Kidney capillary endothelial cell (primary cell): ENCODE results near the gene EXD3.
"Not testable (repeated sequence)": the region's sequence is repeated elsewhere in the genome, so short reads cannot be mapped to it uniquely, and the experiment has no call there.

Source experiments
- DNase-seq: peaks from one replicate; pipeline ENCODE4 v3.0.0-alpha.2; 2018; ENCODE audit warnings: low spot score

Gene EXD3

GRCh38 chr9:137422604-137423513 is at the start of gene EXD3, which contains the start of gene NOXA1:
EXD3 (minus strand) TSS chr9:137423162; CDS start chr9:137395357, 27,805 bp downstream.
NOXA1 (plus strand) TSS chr9:137423393; CDS start chr9:137423530, 137 bp downstream.
- peak; percentile 84 for DNase-seq

GRCh38 chr9:137470785-137471184 is 47.8 kb upstream of the EXD3 start:
- DNase-seq = no peak

GRCh38 chr9:137467896-137468295 is 44.9 kb upstream of the EXD3 start:
- DNase-seq = no peak

- no peak for DNase-seq
Observed at GRCh38 chr9:137467161-137467581, 44.2 kb upstream of the EXD3 start.

GRCh38 chr9:137466389-137467085 is 43.6 kb upstream of the EXD3 start:
- not testable (repeated sequence) for DNase-seq

GRCh38 chr9:137465720-137466388 is 42.9 kb upstream of the EXD3 start:
- DNase-seq = no peak

GRCh38 chr9:137465000-137465719 is 42.2 kb upstream of the EXD3 start:
- no peak for DNase-seq

GRCh38 chr9:137464291-137464999 is 41.5 kb upstream of the EXD3 start:
- DNase-seq = no peak

GRCh38 chr9:137463931-137464290 is 40.9 kb upstream of the EXD3 start:
- DNase-seq = no peak

- no peak for DNase-seq
Observed at GRCh38 chr9:137462986-137463930, 40.3 kb upstream of the EXD3 start.

GRCh38 chr9:137462396-137462985 is 39.5 kb upstream of the EXD3 start:
- no peak for DNase-seq

- no peak for DNase-seq
Observed at GRCh38 chr9:137461663-137462395, 38.9 kb upstream of the EXD3 start.

- DNase-seq = no peak
Observed at GRCh38 chr9:137461316-137461662, 38.3 kb upstream of the EXD3 start.

- DNase-seq = no peak
Observed at GRCh38 chr9:137460363-137461315, 37.7 kb upstream of the EXD3 start.

GRCh38 chr9:137459601-137460362 is 36.8 kb upstream of the EXD3 start:
- DNase-seq = no peak

GRCh38 chr9:137459152-137459600 is 36.2 kb upstream of the EXD3 start, which contains the start of gene NSMF:
NSMF (minus strand) TSS chr9:137459334; CDS start chr9:137459102, 232 bp downstream.
- DNase-seq = peak; percentile 88
